Tongue (tissue), 2 donors: ENCODE measurements around the gene DPYSL4. TPM values are rescaled to one million over a fixed set of nuclear protein-coding genes. Genes with fewer than 3 reads are reported as not detected.

Experiments used
- DNase-seq: peaks from one replicate; pipeline ENCODE4 v3.0.0-alpha.2; 2015
- total RNA-seq: library from RNA; depleted of rRNA; stranded (reverse); fragments of >200 nt; gene quantifications from one replicate; pipeline ENCODE4 v1.2.3, GENCODE V29; 2014

DPYSL4 gene
- total RNA-seq, 1 donor from 2014 or later: 2.2 TPM

GRCh38 chr10:132163826-132164515, 22.8 kb upstream of the DPYSL4 start:
- DNase-seq: no peak

GRCh38 chr10:132164761-132165278, 21.9 kb upstream of the DPYSL4 start:
- DNase-seq: no peak

DNA sequence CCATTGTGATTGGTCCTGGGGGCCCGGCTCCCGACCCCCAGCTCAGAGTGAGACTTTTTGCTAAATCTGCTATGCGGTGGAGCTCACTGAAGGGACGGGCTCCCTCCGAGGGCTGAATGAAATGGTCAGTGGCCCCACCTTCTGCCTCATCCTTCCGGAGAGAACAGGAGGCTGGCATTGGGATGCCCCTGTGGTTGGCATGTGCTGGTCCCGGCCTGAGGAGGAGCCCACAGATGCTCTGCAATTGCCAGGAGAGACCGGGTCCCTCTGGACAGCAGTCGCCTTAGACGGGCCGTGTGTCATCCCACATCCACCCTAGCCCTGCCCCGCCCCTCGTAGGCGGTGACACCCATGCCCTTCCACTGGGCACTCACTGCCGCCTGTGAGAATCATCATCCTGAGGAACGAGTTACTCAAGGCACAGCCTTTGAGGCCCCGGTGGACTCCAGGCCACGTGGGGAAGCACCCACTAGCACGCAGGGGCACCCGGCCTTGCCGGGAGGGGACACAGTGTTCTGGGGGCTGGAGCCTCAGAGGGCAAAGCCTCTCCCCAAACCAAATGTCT, 21.2 kb upstream of the DPYSL4 start:
- no peak for DNase-seq

GRCh38 chr10:132166216-132166950, 20.4 kb upstream of the DPYSL4 start:
- no peak for DNase-seq

DNA sequence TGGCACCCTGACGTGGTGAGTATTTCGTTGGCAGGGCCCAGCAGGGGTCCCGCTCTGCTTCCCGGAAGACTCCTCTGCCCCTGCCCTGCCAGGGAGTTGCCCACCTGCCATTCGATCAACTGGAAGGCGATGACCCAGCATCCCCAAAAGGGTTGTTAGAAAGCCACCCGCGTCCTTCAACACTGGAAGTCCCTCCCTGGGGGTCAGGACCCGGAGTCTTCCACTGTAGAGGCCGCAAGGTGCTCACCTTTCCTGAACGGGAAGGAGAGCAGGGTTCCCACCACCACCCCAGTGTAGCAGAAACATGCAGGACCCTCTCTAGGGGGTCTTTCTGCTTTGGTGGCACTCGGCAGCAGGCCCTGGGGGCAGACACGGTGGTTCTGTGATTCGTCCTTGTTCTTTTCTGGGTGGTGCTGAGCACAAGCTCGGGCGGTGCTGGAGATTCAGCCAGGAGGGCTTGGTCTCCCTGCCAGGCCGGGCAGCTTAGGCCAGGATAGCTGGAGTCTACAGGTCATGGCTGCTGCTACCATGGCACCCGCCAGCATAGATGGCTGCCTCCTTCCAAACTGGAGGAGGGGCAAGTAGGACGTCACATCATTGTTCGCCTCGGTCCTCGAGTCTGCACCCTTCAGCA, 19.6 kb upstream of the DPYSL4 start:
- no peak for DNase-seq

DNA sequence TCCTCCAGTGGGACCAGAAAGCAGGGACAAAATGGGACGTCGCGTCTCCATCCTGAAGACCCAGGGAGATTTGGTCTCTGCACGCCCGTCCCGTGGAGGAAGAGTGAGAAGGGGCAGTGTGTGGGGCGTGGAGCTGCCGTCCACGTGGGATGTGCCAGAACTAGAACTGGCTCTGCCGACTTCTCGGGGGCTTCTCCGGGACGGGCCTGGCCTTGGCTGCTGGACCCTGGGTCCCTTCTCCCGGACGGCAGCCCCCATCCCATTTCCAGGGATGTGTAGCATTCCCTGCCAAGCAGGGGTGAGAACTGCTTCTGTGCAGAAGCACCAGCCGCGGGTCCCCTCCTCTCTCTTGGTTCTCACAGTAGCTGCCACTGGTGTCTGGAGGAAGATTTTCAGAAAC, 18.8 kb upstream of the DPYSL4 start:
- DNase-seq: no peak

- DNase-seq: no peak
These were observed 18.1 kb upstream of the DPYSL4 start for GRCh38 chr10:132168571-132169030.

- no peak for DNase-seq
These were observed 17.6 kb upstream of the DPYSL4 start for GRCh38 chr10:132169031-132169765.

- DNase-seq: no peak
These were observed 16.8 kb upstream of the DPYSL4 start for GRCh38 chr10:132169766-132170560.

DNA sequence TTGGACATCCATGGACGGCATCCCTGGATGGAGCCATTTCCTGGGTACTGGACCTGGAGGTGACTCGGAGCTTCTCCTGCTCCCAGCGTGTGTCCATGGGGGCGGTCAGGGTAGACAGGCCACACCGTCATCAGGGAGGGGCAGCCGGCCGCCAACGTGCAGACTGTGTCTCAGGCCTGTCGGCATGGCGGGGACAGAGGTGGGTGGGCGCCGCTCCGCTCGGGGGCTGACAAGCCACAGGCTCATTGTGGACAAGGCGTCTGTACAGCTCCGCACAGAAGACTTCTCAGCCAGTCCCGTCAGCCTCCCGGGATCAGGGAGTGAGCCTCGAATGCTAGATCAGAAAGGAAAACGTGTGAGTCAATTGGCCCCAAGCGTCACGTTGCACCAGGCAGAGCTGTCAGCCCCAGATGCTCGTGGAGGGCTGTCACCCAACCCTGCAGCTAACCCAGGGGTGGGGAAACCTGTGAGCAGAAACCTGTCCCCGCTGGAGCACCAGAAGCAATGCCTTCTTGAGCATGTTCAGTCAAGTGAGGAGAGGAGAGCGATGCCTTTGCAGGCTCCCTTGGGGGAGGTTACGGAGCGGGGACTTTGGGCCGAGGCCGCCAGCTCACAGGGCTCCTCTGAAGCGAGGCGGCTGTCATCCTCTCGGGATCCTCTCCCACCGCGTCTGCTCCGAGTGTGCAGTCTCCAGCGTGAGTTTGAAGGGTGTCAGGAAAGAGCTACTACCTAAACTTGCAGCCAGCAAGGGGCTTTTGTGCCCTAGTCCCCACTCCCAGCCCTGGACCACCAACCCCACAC, 16.0 kb upstream of the DPYSL4 start:
- DNase-seq: no peak

DNA sequence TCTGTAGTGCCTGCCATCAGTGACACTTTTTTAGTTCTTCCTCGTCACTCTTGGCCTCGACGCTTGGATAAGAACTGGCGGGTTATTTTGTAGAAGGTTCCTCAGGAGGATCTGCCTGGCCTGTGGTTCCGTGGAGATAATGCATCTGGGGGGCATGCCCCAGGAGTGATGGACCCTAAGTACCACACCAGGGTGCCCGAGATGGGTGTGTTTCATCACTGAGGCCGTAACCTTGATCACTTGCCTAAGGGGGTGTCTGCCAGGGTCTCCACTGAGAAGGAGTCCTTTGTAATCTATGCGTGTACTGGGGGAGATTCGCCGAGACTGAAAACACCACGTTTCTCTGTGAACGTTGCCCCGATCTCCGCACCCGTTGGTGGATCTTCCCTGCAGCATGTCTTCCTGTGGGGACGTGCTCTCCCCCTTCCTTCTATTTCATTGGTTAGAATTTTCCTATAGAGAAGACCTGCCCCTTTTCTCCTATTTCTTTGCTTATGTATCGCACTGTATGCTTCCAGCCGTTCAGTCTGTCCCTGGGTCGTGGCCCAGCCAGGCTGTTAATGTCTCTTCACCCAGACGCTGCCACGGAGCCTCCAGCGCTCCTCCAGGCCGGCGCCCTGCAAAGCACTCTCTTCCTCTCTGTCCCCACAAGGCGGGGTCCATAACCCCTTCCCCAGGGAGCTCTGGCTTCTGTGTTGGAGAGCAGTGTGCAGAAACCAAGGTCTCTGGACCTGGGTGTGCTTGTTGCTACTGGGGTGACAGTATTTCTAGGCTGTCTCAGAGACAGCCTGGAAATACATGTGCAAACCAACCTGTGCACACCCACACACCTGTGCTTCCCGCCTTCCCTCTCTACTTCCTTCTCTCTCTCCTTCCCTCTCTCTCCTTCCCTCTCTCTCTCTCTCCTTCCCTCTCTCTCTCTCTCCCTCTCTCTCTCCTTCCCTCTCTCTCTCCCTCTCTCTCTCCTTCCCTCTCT, 14.4 kb upstream of the DPYSL4 start:
- no peak for DNase-seq

GRCh38 chr10:132173185-132173584, 13.6 kb upstream of the DPYSL4 start:
- no peak for DNase-seq

GRCh38 chr10:132174237-132174636, 12.5 kb upstream of the DPYSL4 start:
- no peak for DNase-seq

DNA sequence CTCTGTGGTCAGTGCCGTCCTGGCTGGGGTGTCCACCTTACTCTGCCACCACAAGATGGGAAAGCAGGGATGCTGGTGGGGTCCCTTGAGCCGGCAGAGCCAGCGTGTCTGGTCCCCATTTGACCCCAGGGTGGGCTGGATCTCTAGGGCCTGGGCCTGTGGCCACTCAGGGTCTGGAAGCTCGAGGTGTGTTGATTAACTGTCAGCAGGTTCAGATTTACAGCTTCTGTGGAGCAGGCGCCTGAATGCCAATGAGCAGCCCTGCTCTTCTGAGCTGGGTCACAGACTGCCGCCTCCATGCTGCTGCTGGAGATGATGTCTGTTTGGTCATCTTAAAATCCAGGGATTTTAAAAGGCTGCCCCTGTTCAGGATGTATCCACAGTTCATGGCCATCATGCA, 11.3 kb upstream of the DPYSL4 start:
- no peak for DNase-seq

GRCh38 chr10:132175907-132176581, 10.7 kb upstream of the DPYSL4 start:
- DNase-seq: no peak

DNA sequence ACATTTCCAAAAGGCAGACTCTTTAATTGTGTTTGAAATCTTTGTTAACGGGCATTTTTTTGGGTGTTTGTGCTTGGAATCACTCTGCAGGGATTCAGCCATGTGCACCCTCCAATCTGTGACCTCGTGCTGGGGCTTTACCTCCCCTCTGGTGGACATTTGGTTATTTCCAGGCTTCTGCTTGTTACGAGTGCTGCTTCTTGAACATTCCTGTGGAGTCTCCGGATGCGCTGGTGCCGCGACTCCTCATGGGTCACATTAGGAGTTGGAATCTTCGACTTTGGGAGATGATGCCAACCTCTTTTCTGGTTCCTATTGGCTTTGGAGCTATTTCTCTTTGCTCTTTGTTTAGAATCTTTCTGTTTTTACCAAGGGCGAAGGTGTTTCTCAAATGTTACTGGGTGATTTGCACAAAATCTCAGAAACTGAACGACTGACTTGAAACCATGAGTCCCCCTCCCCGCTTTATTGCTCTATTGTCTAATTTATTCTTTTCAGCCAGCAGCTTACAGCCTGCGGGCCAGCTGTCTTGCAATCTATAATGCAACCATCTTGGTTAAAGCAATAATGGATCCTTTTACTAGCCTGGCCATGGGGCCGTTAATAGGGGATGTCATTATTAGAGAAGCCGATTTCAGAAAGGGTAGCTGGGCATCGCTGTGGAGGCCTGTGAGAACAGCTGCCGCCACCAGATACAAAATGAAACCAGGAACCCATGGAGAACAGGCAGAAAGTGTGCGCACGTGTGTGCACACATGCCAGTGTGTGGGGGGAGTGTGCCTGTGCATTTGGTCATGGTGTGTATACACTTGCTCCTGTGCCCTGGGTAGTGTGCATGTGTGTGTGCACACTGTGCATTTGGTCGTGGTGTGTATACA, 9.9 kb upstream of the DPYSL4 start:
- DNase-seq: no peak

DNA sequence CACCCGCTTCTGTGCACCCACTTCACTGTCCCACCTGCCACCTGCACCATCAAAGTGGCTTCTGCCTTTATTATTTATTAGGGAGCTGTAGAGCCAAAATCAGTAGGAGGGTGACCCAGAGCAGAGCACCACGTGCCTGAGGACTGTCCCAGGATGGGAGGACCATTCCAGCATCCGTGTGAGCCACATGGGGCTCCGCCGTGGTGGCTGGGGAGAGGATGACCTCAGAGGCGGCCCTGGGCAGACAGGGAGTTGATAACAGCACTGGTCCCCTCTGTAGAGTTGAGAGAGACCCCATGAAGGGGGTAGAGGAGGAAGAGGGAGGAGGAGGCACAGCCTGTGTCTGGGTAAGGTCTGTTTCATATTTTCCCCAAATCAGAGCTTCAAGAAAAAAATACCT, 8.7 kb upstream of the DPYSL4 start:
- no peak for DNase-seq
